ENCODE measurements around the gene NUDT3. TPM values are rescaled to one million over a fixed set of nuclear protein-coding genes. Genes with fewer than 3 reads are reported as not detected.
"Not testable (repeated sequence)": the region's sequence is repeated elsewhere in the genome, so short reads cannot be mapped to it uniquely, and the experiment has no call there.

Gene NUDT3
- polyA plus RNA-seq, 3 donors, result 12.6 to 22.0 (median 21.6) TPM

DNA sequence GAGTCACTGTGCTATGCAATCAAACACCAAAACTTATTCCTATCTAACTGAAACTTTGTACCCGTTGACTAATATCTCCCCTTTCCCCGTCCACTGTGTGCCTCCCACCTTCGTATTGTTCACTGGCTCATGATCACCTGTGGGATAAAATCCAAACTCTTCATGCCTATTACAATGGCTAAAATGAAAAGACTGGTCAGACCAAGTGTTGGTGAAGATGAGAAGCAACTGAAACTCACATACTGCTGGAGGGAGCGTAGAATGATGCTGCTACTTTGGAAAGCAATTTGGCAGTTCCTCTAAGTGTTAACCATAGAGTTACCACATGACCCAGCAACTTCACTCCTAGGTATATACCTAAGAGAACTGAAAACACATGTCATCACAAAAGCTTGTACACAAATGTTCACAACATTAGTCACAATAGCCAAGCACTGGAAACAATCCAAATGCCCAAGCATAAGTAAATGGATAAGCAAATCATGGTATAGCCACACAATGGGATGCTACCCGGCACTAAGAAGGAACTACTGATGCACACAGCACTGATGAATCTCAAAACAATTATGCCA, 20.3 kb upstream of the NUDT3 start:
- DNase-seq (ENCODE audit: extremely low read depth in 1 of 11, low read depth in 9 of 11, low spot score in 4 of 11), result no peak

DNA sequence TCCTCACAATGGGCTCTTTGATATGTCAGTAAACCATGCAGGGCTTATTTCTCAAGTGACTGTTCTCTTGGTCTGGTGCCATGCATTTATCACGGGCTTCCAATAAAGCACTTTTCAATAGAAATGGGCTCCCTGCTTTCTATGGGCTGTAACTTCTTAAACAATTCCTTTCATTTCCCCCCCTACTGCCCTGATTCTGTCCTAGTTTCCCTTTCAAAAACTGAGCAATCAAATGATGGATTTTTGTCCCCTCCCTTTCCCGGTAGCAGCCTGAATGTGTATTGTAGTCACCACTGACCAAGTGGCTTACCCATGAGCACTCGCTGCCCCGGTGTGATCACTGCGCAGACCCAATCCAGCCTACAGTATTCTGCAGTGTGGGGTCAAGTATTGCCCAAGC, 19.5 kb upstream of the NUDT3 start:
- no peak for DNase-seq (ENCODE audit: extremely low read depth in 1 of 11, low read depth in 9 of 11, low spot score in 4 of 11)

DNA sequence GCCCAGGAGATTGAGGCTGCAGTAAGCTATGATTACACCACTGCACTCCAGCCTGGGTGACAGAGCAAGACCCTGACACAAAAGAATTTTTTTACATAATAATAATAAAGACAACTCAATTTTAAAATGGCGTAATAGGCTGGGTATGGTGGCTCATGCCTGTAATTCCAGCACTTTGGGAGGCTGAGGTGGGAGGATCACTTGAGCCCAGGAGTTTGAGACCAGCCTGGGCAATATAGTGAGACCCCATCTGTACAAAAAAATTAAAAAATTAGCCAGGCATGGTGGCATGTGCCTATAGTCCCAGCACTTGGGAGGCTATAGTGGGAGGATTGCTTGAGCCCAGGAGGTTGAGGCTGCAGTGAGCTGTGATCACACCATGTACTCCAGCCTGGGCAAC, 15.4 kb upstream of the NUDT3 start:
- not testable (repeated sequence) for DNase-seq (ENCODE audit: extremely low read depth in 1 of 11, low read depth in 9 of 11, low spot score in 4 of 11)

DNA sequence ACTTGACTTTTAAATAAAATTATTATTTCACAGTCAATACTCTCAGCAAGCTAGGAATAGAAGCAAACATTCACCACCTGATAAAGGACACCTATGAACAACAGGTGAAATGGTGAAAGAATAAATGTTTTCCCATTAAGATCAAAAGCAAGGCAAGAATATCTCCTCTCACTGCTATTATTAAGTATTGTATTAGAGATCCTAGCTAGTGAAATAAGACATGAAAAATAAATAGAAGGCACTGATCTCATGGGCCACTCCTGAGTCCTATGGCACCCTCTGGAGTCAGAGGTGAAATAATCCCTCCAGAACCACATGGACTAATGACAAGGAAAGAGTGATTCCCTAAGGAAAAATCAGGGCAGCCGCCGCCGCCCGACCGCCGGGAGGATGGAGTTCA, 4.0 kb upstream of the NUDT3 start:
- no peak for DNase-seq (ENCODE audit: extremely low read depth in 1 of 11, low read depth in 9 of 11, low spot score in 4 of 11)

DNA sequence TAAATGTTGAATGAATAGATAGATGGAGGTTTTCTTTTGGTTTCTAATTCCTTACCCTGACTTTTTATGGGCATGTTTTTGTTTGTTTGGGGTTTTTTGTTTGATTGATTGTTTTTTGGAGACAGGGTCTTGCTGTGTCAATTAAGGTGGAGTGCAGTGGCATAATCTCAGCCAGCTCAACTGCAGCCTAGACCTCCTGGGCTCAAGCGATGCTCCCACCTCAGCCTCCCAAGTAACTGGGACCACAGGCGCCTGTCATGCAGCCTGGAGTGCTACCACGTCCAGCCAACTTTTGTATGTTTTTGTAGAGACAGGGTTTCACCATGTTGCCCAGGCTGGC, 1.5 kb upstream of the NUDT3 start:
- no peak for DNase-seq (ENCODE audit: extremely low read depth in 1 of 11, low read depth in 9 of 11, low spot score in 4 of 11)

DNA sequence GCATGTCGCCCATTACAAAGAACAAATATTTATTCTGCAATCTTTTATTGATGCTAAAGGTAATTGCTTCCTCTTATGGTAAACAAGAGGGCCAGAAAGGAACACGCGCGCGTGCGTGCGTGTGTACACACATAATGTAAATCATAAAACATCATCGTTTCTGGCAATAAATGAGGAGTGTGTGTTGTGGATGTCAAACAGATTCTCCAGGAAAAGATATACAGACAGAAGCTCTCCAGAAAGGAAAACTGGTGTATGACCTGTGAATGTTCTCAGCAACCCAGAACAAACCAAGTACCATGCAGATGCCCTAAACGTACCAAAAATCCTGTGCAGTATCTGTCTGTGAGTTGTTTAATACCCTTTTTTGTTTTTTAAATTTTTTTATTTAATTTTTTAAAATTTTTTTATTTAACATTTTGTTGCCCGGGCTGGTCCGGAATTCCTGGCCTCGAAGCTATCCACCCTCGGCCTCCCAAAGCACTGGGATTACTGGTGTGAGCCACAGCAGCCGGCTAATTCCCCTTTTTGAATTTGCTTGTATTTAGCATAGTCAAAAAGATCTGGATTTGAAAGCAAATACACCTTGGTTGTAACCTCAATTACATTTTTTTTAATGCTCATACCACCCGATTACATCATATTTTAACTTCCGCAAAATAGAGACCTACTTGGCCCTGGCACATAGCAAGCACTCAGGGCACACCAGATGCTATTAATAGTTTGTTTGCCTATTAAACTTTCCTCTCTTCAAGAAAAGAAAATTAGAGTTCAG, 909 bp upstream of the NUDT3 start:
- no peak for DNase-seq (ENCODE audit: extremely low read depth in 1 of 11, low read depth in 9 of 11, low spot score in 4 of 11)

DNA sequence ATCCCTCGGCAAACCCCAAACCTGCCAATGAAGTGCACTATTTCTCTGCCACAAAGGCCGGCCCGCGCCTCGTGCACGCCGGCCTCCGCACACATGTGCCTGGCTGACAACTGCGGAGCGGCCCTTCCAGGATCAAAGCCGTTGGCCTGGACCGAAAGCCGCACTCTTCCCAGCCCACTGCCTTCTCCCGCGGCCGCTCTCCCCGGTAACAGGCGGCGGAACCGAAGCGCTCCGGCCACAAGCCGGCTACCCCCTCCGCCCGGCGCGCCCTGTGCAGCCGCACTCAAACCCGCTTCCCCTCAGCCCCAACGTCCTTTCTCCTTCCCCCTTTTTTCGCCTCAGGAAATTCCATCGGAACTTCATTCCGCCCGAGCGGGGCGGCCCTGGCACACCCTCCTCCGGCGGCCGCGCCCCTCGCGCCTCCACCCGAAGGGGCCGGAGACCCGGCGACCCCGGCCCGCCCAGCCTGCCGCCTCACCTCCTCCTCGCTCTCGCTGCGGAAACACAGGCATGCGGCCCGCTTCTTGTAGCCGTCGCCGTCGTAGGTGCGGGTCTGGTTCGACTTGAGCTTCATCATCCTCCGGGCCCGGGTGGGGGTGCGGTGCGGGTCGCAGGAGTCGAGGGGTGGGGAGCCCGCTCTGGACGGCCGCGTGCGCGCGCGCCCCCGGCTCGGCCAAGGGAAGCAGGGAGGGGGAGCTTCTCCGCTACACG, 528 bp downstream of the NUDT3 start:
- DNase-seq (ENCODE audit: extremely low read depth in 1 of 11, low read depth in 9 of 11, low spot score in 4 of 11), result peak in 5 of 11 donors; percentile 27 to 50 (median 38)

DNA sequence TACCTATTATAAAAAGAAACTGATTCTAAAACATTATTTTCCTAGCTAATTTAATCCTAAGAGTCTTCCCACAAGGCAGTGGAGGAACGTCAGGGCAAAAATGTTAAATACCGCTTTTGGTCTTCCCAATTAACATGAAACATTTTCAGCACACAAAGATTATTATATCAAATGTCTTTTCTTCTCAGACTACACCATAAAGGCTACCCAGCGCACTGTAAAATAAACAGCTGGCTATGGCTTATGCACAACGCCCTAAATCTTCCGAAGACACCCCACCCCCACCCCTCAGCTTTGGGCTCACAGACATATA, 1.0 kb downstream of the NUDT3 start:
- DNase-seq (ENCODE audit: extremely low read depth in 1 of 11, low read depth in 9 of 11, low spot score in 4 of 11), result peak in 1 of 11 donors; percentile 35

DNA sequence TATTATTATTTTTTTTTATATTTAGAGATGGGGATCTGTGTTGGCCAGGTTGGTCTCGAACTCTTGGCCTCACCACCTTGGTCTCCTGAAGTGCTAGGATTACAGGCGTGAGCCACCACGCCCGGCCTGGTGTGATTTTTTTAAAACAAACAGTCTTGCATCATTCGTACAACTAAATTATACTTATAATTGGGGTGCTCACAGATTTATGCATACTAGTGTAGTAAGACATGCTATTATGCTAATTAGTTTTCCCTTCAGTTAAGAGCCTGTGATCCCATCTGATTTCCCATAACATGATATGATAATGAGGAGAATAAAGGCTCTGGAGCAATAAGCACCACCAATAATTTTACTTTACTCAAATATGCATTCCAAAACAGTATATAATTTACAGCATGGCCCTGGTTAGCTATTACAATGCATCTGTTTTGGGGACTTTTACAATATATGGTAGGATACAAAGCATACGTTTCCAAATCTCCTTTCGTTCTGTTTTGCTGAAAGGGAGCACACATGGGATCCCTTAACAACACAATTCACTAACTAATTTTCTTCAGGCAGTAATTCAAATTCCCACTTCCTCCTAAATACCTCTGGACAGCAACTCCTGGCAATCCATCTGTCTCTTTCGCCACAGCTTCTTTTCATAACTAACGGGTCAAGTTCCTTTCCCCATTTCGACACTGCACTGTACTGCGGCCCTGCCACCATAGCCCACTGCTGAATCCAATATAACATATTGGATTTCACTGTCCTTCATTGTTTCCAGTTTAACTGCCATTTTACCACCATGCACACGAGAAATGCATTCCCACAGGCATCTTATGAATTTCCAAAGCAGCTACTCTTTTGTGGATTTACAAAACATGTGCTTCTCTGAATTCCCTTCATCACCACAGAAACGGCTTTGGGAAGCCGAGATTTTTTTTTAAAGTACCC, 1.7 kb downstream of the NUDT3 start:
- peak in 3 of 11 donors; percentile 24 to 33 (median 27) for DNase-seq (ENCODE audit: extremely low read depth in 1 of 11, low read depth in 9 of 11, low spot score in 4 of 11)

DNA sequence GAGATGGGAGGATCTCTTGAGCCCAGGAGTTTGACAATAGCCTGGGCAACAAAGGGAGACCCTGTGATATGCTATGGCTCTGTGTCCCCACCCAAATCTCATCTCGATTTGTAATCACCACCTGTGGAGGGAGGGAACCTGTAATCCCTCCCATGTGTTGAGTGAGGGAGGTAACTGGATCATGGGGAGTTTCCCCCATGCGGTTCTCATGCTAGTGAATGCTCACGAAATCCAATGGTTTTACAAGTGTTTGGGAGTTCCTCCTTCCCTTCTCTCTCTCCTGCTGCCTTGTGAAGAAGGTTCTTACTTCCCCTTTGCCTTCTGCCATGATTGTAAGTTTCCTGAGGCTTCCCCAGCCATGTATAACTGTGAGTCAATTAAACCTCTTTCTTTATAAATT, 3.4 kb downstream of the NUDT3 start:
- DNase-seq (ENCODE audit: extremely low read depth in 1 of 11, low read depth in 9 of 11, low spot score in 4 of 11), result no peak

DNA sequence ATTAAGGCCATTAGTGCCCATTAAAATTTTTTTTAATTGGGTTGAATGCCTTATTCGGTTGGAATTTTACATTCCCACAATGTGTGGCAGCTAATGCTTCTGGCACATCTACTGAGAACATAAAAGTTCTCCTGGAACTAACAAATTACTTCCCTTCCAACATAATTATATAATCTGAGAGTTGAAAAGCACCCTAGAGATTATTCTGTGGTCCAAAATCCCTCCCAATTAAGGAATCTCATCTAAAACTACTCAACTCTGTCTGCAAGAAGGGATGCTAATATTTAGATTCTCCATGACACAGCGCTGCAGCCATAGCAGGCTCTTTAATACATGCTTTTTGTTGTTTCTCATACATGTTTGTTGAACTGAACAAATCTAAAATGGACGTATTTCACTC, 4.0 kb downstream of the NUDT3 start:
- DNase-seq (ENCODE audit: extremely low read depth in 1 of 11, low read depth in 9 of 11, low spot score in 4 of 11), result no peak

DNA sequence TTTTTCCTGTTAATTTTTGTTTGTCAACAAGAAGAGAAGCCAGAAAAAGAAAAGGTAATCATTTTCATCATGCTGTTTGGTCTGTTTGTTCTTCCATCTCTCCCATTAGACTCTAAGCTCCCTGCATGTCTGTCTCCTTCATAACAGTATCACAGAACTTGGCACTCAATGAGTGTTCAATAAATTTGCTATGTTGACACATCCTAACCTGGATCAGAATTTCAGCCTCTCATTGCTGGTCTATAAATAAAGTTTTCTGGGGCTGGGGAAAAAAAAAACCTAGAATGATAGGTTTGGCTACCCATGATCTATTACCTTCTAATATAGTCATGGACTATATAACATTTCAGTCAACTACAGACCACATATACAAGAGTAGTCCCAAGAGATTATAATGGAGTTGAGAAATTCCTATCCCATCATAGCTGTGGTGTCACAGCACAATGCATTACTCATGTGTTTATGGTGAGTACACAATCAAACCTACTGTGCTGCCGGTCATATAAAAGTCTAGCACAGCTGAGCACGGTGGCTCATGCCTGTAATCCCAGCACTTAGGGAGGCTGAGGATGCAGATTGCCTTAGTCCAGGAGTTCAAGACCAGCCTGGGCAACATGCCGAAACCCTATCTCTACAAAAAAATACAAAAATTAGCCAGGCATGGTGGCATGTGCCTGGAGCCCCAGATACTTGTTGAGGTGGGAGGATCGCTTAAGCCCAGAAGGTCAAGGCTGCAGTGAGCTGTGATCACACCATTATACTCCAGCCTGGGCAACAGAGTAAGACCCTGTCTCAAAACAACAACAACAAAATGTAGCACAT, 5.9 kb downstream of the NUDT3 start:
- DNase-seq (ENCODE audit: extremely low read depth in 1 of 11, low read depth in 9 of 11, low spot score in 4 of 11), result no peak

DNA sequence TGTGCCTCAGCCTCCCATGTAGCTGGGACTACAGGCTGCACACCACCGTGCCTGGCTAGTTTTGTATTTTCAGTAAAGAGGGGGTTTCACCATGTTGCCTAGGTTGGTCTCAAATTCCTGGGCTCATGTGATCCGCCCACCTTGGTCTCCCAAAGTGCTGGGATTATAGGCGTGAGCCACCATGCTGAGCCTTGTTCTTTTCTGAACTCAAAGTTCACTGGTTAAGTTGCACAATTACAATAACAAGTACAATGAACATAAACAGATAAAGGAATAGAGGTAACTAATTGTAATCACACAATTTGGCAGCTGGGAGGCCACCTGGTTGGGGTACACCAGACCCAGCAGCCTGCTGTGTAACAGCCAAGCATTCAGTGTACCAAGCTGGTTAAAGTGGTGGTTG, 6.7 kb downstream of the NUDT3 start:
- no peak for DNase-seq (ENCODE audit: extremely low read depth in 1 of 11, low read depth in 9 of 11, low spot score in 4 of 11)

DNA sequence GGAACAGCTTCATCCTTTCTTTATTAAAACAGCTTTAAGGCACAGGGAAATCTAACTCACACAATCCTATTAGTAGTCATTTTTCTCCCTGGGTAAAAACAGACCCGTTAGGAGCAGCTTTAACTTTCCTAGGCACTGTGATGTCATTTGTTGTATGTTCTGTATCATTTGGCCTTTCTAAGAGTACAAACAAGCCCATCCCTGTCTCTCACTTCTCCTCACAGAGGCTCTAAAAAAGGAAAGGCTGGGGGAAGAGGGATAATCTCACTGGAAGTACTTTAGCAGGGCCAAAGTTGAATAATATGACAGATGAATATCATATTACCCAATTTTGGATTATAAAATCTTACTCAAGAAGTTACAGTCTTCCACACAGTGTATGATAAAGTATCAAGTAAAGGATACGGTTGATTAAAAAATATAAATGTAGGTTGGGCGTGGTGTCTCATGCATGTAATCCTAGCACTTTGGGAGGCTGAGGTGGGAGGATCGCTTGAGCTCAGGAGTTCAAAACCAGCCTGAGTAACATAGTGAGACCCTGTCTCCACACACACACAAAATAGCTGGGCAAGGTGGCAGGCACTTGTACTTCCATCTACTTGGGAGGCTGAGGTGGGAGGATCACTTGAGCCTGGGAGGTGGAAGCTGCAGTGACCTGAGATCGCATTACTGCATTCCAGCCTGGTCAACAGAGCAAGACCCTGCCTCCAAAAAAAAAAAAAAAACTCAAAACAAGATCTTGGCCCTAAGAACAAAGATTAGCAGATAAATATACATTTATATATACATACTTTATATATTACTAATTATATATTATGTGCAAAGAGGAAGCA, 7.9 kb downstream of the NUDT3 start:
- DNase-seq (ENCODE audit: extremely low read depth in 1 of 11, low read depth in 9 of 11, low spot score in 4 of 11), result no peak

DNA sequence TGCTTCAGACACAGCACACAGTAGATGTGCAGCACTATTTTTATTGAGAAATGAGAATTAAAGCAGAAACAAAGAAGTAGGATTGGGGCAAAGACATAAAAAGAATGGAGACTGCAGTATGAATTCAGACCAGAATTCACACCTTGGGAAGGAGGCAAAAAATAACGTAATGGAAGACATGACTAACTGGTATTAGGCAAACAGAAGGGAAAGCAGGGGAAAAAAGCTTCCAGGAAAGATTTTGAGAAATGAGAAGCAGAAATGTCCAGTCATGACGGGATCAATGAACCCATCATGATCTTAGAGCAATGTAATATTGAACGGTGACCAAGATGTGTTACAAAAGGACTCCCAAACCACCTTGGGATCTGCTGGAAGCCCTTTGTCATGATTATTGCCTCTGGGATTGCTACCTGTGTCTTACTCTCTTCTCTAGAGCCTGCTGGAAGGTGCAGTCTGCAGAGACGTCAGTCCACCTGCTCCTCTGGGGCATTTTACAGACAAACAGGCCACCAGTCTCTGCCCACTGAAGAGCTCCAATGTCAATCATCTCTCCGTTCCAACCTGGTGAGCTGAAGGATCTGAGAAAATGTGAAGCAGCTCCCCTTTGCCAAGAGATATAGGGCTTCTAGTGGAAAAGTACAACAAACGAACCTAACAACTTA, 8.7 kb downstream of the NUDT3 start:
- DNase-seq (ENCODE audit: extremely low read depth in 1 of 11, low read depth in 9 of 11, low spot score in 4 of 11), result no peak

DNA sequence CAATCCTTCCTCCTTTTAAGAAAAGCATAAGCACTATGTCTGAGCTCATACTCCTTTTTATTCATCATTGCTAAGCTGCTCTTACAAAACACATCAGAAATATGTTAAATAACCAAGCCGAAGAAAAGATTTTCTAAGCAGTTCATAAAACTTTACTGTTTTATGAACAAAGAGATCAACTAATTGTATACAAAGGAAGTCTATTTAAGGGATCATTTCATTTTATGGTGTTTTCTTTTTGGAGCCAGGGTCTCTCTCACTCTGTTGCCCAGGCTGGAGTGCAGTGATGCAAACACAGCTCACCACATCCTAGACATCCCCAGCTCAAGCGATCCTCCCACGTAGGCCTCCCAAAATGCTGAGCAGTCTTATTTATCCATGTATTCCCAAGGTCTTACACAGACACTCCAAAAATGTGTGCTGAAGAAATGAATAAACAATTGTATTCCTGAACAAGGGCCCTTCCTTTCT, 9.3 kb downstream of the NUDT3 start:
- peak in 6 of 11 donors; percentile 47 to 79 (median 58) for DNase-seq (ENCODE audit: extremely low read depth in 1 of 11, low read depth in 9 of 11, low spot score in 4 of 11)

DNA sequence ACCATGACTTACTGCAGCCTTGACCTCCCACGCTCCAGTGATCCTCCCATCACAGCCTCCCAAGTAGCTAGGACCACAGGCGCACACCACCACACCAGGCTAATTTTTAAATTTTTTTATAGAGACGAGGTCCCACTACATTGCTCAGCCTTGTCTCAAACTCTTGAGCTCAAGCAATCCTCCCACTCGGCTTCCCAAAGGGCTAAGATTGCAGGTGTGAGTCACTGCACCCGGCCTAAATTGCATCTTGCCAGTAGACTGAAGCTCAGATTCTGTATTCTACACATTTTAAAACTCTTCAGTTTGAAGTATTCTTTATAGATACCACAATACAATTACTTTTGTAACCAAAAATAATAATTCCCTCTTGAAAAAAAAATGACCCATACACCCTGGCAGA, 11.4 kb downstream of the NUDT3 start:
- no peak for DNase-seq (ENCODE audit: extremely low read depth in 1 of 11, low read depth in 9 of 11, low spot score in 4 of 11)

Data from renal cortex interstitium (tissue), 11 donors.